T-helper 2 cell treated with Interferon-gamma antibody and Interleukin-4, amounts not matched to agents 5 μg/mL and 100 μg/mL, for 36 hours (primary cell): Measurements from ENCODE around the gene ZNF134.

Source experiments
- DNase-seq: peaks from one replicate; pipeline ENCODE4 v3.0.0; 2021; ENCODE audit warnings: low spot score
- H3K27ac Mint-ChIP-seq: one replicate; pipeline ENCODE4 v1.8.0; 2021; ENCODE audit warnings: mild to moderate bottlenecking, mixed read lengths
- H3K27me3 Mint-ChIP-seq: one replicate; pipeline ENCODE4 v1.8.0; 2021; ENCODE audit warnings: low read depth, mixed read lengths
- H3K36me3 Mint-ChIP-seq: one replicate; pipeline ENCODE4 v1.8.0; 2021; ENCODE audit warnings: low read depth, mixed read lengths
- H3K4me1 Mint-ChIP-seq: one replicate; pipeline ENCODE4 v1.8.0; 2021; ENCODE audit warnings: low read depth, mixed read lengths
- H3K4me3 Mint-ChIP-seq: one replicate; pipeline ENCODE4 v1.8.0; 2022; ENCODE audit warnings: mild to moderate bottlenecking, moderate library complexity, mixed read lengths
- H3K9me3 Mint-ChIP-seq: one replicate; pipeline ENCODE4 v1.8.0; 2021; ENCODE audit warnings: mixed read lengths

The ZNF134 gene

DNA sequence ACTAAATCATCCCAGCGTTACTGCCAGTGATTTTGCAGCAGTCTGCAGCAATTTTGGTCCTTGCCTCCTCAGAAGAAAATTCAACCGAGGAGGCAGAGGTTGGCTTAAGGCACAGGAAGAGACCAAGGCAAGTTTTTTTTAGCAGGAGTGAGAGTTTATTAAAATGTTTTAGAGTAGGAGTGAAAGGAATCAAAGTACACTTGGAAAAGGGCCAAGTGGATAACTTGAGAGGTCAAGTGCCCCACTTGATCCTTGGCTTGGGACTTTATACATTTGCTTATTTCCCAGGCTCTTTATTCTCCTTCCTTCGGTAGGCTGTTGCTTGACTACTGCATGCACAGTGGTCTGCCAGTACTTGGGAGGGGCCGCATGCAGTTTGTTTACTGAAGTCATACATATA is 2.9 kb upstream of the ZNF134 start:
- Mint-ChIP-seq H3K36me3 (peaks cover 46% of the 10 kb centered on the region), H3K4me1 (peaks cover 9% of the 10 kb centered on the region), H3K4me3 (no peak overlapping the region), H3K27ac (no peak overlapping the region), H3K9me3 (peaks cover 61% of the 10 kb centered on the region), H3K27me3 (no peaks in the 10 kb centered on the region)
- no peak for DNase-seq

DNA sequence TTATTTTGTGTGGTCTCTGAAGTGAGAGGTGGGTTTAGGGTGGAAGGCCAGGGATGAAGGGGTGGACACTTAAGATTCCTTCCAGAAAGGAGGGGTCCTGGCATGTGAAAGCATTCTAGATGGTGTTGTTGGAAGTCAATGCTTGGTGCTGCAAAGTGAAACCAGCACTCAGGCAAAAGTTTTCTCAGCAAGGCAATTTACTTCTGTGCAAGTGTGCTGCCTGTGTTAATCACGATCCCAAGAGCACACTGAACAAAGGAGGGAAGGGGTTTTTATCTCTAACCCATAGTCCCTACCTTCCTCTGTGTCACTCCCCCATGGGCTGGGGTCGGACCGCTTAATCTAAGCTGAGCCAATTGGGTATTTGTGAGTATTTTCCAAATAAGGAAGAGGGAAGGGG is 1.3 kb downstream of the ZNF134 start:
- peaks cover 10% of the 10 kb centered on the region for H3K4me1 Mint-ChIP-seq
- H3K4me3 Mint-ChIP-seq: peak overlapping the region; percentile 93
- no peaks in the 10 kb centered on the region for H3K27me3 Mint-ChIP-seq
- no peak overlapping the region for H3K27ac Mint-ChIP-seq
- peaks cover 61% of the 10 kb centered on the region for H3K36me3 Mint-ChIP-seq
- peaks cover 83% of the 10 kb centered on the region for H3K9me3 Mint-ChIP-seq
- DNase-seq: no peak

DNA sequence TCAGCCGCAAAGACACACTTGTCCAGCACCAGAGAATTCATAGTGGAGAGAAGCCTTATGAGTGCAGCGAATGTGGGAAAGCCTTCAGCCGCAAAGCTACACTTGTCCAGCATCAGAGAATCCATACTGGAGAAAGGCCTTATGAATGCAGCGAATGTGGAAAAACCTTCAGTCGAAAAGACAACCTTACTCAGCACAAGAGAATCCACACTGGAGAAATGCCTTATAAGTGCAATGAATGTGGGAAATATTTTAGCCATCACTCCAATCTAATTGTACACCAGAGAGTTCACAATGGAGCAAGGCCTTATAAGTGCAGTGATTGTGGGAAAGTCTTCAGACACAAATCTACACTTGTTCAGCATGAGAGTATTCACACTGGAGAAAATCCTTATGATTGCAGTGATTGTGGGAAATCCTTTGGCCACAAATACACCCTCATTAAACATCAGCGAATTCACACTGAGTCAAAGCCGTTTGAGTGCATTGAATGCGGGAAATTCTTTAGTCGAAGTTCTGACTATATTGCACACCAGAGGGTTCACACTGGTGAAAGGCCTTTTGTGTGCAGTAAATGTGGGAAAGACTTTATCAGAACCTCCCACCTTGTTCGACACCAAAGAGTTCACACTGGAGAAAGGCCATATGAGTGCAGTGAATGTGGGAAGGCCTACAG is 6.8 kb downstream of the ZNF134 start:
- peaks cover 87% of the 10 kb centered on the region for H3K9me3 Mint-ChIP-seq
- DNase-seq: no peak
- no peak overlapping the region for H3K27ac Mint-ChIP-seq
- H3K4me1 Mint-ChIP-seq: peaks cover 2% of the 10 kb centered on the region
- no peak overlapping the region for H3K4me3 Mint-ChIP-seq
- H3K36me3 Mint-ChIP-seq: peaks cover 90% of the 10 kb centered on the region
- no peaks in the 10 kb centered on the region for H3K27me3 Mint-ChIP-seq

DNA sequence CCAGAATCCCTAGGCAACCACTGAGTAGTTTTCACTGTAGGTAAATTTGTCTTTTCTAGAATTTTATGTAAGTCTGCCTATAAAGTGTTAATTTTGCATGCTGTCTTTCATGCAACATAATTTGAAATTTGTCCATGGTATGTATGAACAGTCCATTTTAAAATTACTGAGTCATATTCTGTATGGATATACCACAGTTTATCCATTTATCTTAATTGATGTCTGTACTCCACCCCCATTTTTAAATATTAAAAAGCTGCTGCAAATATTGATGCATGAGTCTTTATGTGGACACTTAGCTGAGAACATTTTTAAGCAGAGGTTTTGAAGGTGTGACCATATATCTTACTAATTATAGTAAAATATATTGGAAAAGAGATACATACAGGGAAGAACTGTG is 9.0 kb downstream of the ZNF134 start:
- H3K4me1 Mint-ChIP-seq: no peaks in the 10 kb centered on the region
- H3K27me3 Mint-ChIP-seq: no peaks in the 10 kb centered on the region
- H3K4me3 Mint-ChIP-seq: no peak overlapping the region
- no peak overlapping the region for H3K27ac Mint-ChIP-seq
- H3K9me3 Mint-ChIP-seq: peaks cover 76% of the 10 kb centered on the region
- peaks cover 68% of the 10 kb centered on the region for H3K36me3 Mint-ChIP-seq
- DNase-seq: no peak

GRCh38 chr19:57632987-57633831 is 19.2 kb downstream of the ZNF134 start, which contains the start of gene ZNF211:
Gene ZNF211, plus strand, starts transcription at chr19:57633168. Its CDS starts 179 bp downstream, at chr19:57633347.
- peaks cover 13% of the 10 kb centered on the region for H3K4me1 Mint-ChIP-seq
- H3K36me3 Mint-ChIP-seq: peaks cover 46% of the 10 kb centered on the region
- H3K27ac Mint-ChIP-seq: peak within 1 kb of the TSS; percentile 85
- no peaks in the 10 kb centered on the region for H3K27me3 Mint-ChIP-seq
- peaks cover 55% of the 10 kb centered on the region for H3K9me3 Mint-ChIP-seq
- H3K4me3 Mint-ChIP-seq: peak within 1 kb of the TSS; percentile 90
- DNase-seq: peak; percentile 81

DNA sequence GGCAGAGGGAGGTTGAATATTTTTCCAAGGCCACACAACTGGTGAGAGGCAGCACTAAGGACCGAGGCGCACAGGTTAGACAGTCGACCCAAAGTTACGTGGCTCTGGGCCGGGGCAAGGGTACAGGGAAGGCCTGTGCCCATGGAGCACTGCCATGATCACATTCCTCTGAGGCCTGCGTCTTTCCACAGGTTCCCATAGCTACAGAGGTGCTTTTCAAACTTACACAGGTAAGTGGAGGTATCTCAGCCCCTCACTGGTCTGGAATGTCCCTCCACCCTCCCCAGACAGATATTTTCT is 19.7 kb downstream of the ZNF134 start:
- peak overlapping the region; percentile 85 for H3K27ac Mint-ChIP-seq
- peak overlapping the region; percentile 90 for H3K4me3 Mint-ChIP-seq
- H3K9me3 Mint-ChIP-seq: peaks cover 55% of the 10 kb centered on the region
- peaks cover 52% of the 10 kb centered on the region for H3K36me3 Mint-ChIP-seq
- DNase-seq: no peak
- H3K4me1 Mint-ChIP-seq: peaks cover 13% of the 10 kb centered on the region
- no peaks in the 10 kb centered on the region for H3K27me3 Mint-ChIP-seq

GRCh38 chr19:57637379-57637778 is 23.3 kb downstream of the ZNF134 start:
- Mint-ChIP-seq H3K9me3 (peaks cover 69% of the 10 kb centered on the region), H3K36me3 (peaks cover 84% of the 10 kb centered on the region), H3K27ac (no peak overlapping the region)

DNA sequence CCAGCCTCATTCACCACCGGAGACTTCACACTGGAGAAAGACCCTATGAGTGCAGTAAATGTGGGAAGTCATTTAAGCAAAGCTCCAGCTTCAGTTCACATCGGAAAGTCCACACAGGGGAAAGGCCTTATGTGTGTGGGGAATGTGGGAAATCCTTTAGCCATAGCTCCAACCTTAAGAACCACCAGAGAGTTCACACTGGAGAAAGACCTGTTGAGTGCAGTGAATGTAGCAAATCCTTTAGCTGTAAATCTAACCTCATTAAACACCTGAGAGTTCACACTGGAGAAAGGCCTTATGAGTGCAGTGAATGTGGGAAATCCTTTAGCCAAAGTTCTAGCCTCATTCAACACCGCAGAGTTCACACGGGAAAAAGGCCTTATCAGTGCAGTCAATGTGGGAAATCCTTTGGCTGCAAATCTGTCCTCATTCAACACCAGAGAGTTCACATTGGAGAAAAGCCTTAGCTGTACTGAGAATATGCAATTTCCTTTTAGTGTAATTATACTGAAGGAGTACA is 27.7 kb downstream of the ZNF134 start:
- no peak overlapping the region for H3K4me3 Mint-ChIP-seq
- no peaks in the 10 kb centered on the region for H3K27me3 Mint-ChIP-seq
- no peak for DNase-seq

More at GRCh38 chr19:57637379-57637778, 23.3 kb downstream of the ZNF134 start:
- no peaks in the 10 kb centered on the region for H3K27me3 Mint-ChIP-seq
- no peak for DNase-seq
- H3K4me1 Mint-ChIP-seq: peaks cover 13% of the 10 kb centered on the region
- no peak overlapping the region for H3K4me3 Mint-ChIP-seq

GRCh38 chr19:57642396-57643046 is 28.5 kb downstream of the ZNF134 start:
- peaks cover 86% of the 10 kb centered on the region for H3K9me3 Mint-ChIP-seq
- H3K4me3 Mint-ChIP-seq: no peak overlapping the region
- H3K27ac Mint-ChIP-seq: no peak overlapping the region
- no peak for DNase-seq
- H3K4me1 Mint-ChIP-seq: no peaks in the 10 kb centered on the region
- H3K36me3 Mint-ChIP-seq: peaks cover 64% of the 10 kb centered on the region
- no peaks in the 10 kb centered on the region for H3K27me3 Mint-ChIP-seq

More for the DNA sequence above, 27.7 kb downstream of the ZNF134 start:
- Mint-ChIP-seq H3K36me3 (peaks cover 71% of the 10 kb centered on the region), H3K27ac (no peak overlapping the region), H3K9me3 (peaks cover 86% of the 10 kb centered on the region), H3K4me1 (no peaks in the 10 kb centered on the region)

GRCh38 chr19:57643734-57644133 is 29.7 kb downstream of the ZNF134 start:
- Mint-ChIP-seq H3K9me3 (peaks cover 89% of the 10 kb centered on the region), H3K36me3 (peaks cover 53% of the 10 kb centered on the region), H3K4me3 (no peak overlapping the region), H3K27me3 (no peaks in the 10 kb centered on the region), H3K4me1 (no peaks in the 10 kb centered on the region), H3K27ac (no peak overlapping the region)
- no peak for DNase-seq

DNA sequence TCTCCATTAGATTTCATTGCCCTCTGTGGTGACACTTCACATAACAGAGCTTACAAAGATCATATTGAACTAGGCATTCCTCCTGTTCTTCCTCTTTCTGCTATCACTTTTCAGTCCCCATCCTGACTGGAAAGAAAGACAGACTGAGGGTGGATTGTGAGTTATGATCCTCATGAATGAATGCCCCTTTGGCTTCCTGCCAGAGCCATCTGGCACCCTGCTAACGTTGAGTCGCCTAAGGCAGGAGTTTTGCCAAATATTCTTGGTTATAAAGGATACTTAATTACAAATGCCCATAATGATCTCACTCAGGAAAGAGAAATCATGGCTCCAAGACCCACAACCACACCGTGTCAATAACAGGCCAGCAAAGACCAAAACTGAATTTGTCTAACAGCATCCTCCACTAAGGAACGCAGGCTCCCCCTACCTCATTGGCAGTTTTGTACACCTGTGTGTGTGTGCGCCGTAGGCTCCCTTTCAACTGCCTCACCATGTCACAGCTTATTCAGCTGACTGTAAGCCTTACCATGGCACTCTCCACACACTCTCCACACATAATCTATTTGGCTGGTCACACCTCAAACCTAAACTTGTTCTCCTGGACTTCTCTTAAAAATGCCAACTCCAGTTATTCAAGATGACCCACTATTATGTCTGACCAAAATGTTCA is 34.4 kb downstream of the ZNF134 start:
- no peak for DNase-seq
- Mint-ChIP-seq H3K36me3 (peaks cover 6% of the 10 kb centered on the region), H3K9me3 (peaks cover 74% of the 10 kb centered on the region), H3K4me3 (no peak overlapping the region), H3K27me3 (no peaks in the 10 kb centered on the region), H3K27ac (no peak overlapping the region), H3K4me1 (no peaks in the 10 kb centered on the region)

GRCh38 chr19:57651654-57651996 is 37.6 kb downstream of the ZNF134 start:
- no peak overlapping the region for H3K27ac Mint-ChIP-seq
- H3K27me3 Mint-ChIP-seq: no peaks in the 10 kb centered on the region
- H3K4me3 Mint-ChIP-seq: no peak overlapping the region
- no peaks in the 10 kb centered on the region for H3K4me1 Mint-ChIP-seq
- no peak for DNase-seq
- peaks cover 81% of the 10 kb centered on the region for H3K9me3 Mint-ChIP-seq
- no peaks in the 10 kb centered on the region for H3K36me3 Mint-ChIP-seq

GRCh38 chr19:57653689-57654088 is 39.6 kb downstream of the ZNF134 start:
- no peaks in the 10 kb centered on the region for H3K36me3 Mint-ChIP-seq
- peaks cover 72% of the 10 kb centered on the region for H3K9me3 Mint-ChIP-seq
- H3K27ac Mint-ChIP-seq: no peak overlapping the region
- DNase-seq: no peak
- no peaks in the 10 kb centered on the region for H3K4me1 Mint-ChIP-seq
- H3K4me3 Mint-ChIP-seq: no peak overlapping the region
- H3K27me3 Mint-ChIP-seq: no peaks in the 10 kb centered on the region
